Stimulated activated effector memory CD8-positive, alpha-beta T cell treated with anti-CD3 and anti-CD28 coated beads, Interleukin-12 subunit alpha, Interleukin-12 subunit beta, amount 100 ng/mL, for 72 hours (primary cell): Measurements from ENCODE around the gene KRT6C.

Experiments
- ATAC-seq: fragments of 150-1000 bp; cut with Tn5 transposase; 2 replicates; pipeline ENCODE4 v1.10.0; 2021
- DNase-seq, 2 donors: peaks; one replicate each; pipeline ENCODE4 v3.0.0; 2021 to 2022; ENCODE audit warnings: low spot score in 2 of 2
- H3K27ac Mint-ChIP-seq: one replicate; pipeline ENCODE4 v1.8.0; 2022; ENCODE audit warnings: mild to moderate bottlenecking, mixed read lengths
- H3K36me3 Mint-ChIP-seq: one replicate; pipeline ENCODE4 v1.8.0; 2022; ENCODE audit warnings: mild to moderate bottlenecking, mixed read lengths
- H3K4me1 Mint-ChIP-seq: one replicate; pipeline ENCODE4 v1.8.0; 2022; ENCODE audit warnings: mixed read lengths
- H3K4me3 Mint-ChIP-seq: one replicate; pipeline ENCODE4 v1.8.0; 2022; ENCODE audit warnings: mild to moderate bottlenecking, mixed read lengths
- H3K9me3 Mint-ChIP-seq: one replicate; pipeline ENCODE4 v1.8.0; 2022; ENCODE audit warnings: mixed read lengths

Gene KRT6C

GRCh38 chr12:52473768-52474167 is at the start of gene KRT6C:
Gene KRT6C, minus strand, starts transcription at chr12:52473805. Its CDS starts 68 bp downstream, at chr12:52473737.
- Mint-ChIP-seq H3K9me3 (peaks cover 3% of the 10 kb centered on the region), H3K4me3 (no peak within 1 kb of the TSS), H3K27ac (no peak within 1 kb of the TSS), H3K4me1 (no peaks in the 10 kb centered on the region), H3K36me3 (no peaks in the 10 kb centered on the region)
- DNase-seq (no peak), ATAC-seq (no peak)

GRCh38 chr12:52522346-52523011 is 48.9 kb upstream of the KRT6C start:
- Mint-ChIP-seq H3K36me3 (no peaks in the 10 kb centered on the region), H3K27ac (no peak overlapping the region), H3K4me1 (peaks cover 16% of the 10 kb centered on the region), H3K9me3 (no peaks in the 10 kb centered on the region), H3K4me3 (no peak overlapping the region)
- ATAC-seq (no peak), DNase-seq (peak in 1 of 2 donors; percentile 35)

GRCh38 chr12:52521568-52522266 is 48.1 kb upstream of the KRT6C start:
- ATAC-seq (no peak), DNase-seq (peak in 1 of 2 donors; percentile 28)
- no peaks in the 10 kb centered on the region for H3K9me3 Mint-ChIP-seq
- no peak overlapping the region for H3K27ac Mint-ChIP-seq
- H3K4me1 Mint-ChIP-seq: peaks cover 12% of the 10 kb centered on the region
- H3K4me3 Mint-ChIP-seq: no peak overlapping the region
- no peaks in the 10 kb centered on the region for H3K36me3 Mint-ChIP-seq

GRCh38 chr12:52521175-52521567 is 47.6 kb upstream of the KRT6C start:
- Mint-ChIP-seq H3K36me3 (no peaks in the 10 kb centered on the region), H3K4me3 (no peak overlapping the region), H3K27ac (no peak overlapping the region), H3K9me3 (no peaks in the 10 kb centered on the region), H3K4me1 (peaks cover 6% of the 10 kb centered on the region)
- ATAC-seq: no peak
- DNase-seq: no peak

- peak in 1 of 2 donors; percentile 41 for DNase-seq
- Mint-ChIP-seq H3K4me1 (peaks cover 6% of the 10 kb centered on the region), H3K9me3 (no peaks in the 10 kb centered on the region), H3K36me3 (no peaks in the 10 kb centered on the region), H3K4me3 (no peak within 1 kb of the TSS), H3K27ac (no peak within 1 kb of the TSS)
- no peak for ATAC-seq
Measured at GRCh38 chr12:52519826-52520662, 46.4 kb upstream of the KRT6C start, which contains the start of gene KRT5. Gene KRT5, minus strand, starts transcription at chr12:52520394. Its CDS starts 98 bp downstream, at chr12:52520296.

GRCh38 chr12:52519387-52519703 is 45.7 kb upstream of the KRT6C start:
- peak in 1 of 2 donors; percentile 32 for DNase-seq
- Mint-ChIP-seq H3K27ac (no peak overlapping the region), H3K4me1 (peaks cover 6% of the 10 kb centered on the region), H3K36me3 (no peaks in the 10 kb centered on the region), H3K9me3 (no peaks in the 10 kb centered on the region), H3K4me3 (no peak overlapping the region)
- ATAC-seq: no peak

GRCh38 chr12:52518574-52519386 is 45.2 kb upstream of the KRT6C start:
- H3K9me3 Mint-ChIP-seq: no peaks in the 10 kb centered on the region
- DNase-seq (peak in 1 of 2 donors; percentile 15), ATAC-seq (no peak)
- no peak overlapping the region for H3K4me3 Mint-ChIP-seq
- H3K36me3 Mint-ChIP-seq: no peaks in the 10 kb centered on the region
- H3K27ac Mint-ChIP-seq: no peak overlapping the region
- peaks cover 6% of the 10 kb centered on the region for H3K4me1 Mint-ChIP-seq

GRCh38 chr12:52517888-52518287 is 44.3 kb upstream of the KRT6C start:
- no peak overlapping the region for H3K4me3 Mint-ChIP-seq
- H3K27ac Mint-ChIP-seq: no peak overlapping the region
- ATAC-seq (no peak), DNase-seq (peak in 1 of 2 donors; percentile 8)
- H3K9me3 Mint-ChIP-seq: no peaks in the 10 kb centered on the region
- H3K4me1 Mint-ChIP-seq: peaks cover 6% of the 10 kb centered on the region
- no peaks in the 10 kb centered on the region for H3K36me3 Mint-ChIP-seq

- H3K36me3 Mint-ChIP-seq: no peaks in the 10 kb centered on the region
- no peak overlapping the region for H3K27ac Mint-ChIP-seq
- DNase-seq (peak in 1 of 2 donors; percentile 7), ATAC-seq (no peak)
- no peak overlapping the region for H3K4me3 Mint-ChIP-seq
- peaks cover 6% of the 10 kb centered on the region for H3K4me1 Mint-ChIP-seq
- no peaks in the 10 kb centered on the region for H3K9me3 Mint-ChIP-seq
Measured at GRCh38 chr12:52517005-52517835, 43.6 kb upstream of the KRT6C start.

GRCh38 chr12:52515927-52516831 is 42.6 kb upstream of the KRT6C start:
- peaks cover 4% of the 10 kb centered on the region for H3K9me3 Mint-ChIP-seq
- H3K4me3 Mint-ChIP-seq: no peak overlapping the region
- no peaks in the 10 kb centered on the region for H3K36me3 Mint-ChIP-seq
- H3K4me1 Mint-ChIP-seq: no peaks in the 10 kb centered on the region
- peak in 1 of 2 donors; percentile 38 for DNase-seq
- H3K27ac Mint-ChIP-seq: no peak overlapping the region
- ATAC-seq: peak; percentile 21

- Mint-ChIP-seq H3K9me3 (peaks cover 5% of the 10 kb centered on the region), H3K27ac (no peak overlapping the region), H3K4me1 (no peaks in the 10 kb centered on the region), H3K4me3 (no peak overlapping the region), H3K36me3 (no peaks in the 10 kb centered on the region)
- DNase-seq (peak in 1 of 2 donors; percentile 26), ATAC-seq (no peak)
Measured at GRCh38 chr12:52515319-52515646, 41.7 kb upstream of the KRT6C start.

GRCh38 chr12:52514471-52515318 is 41.1 kb upstream of the KRT6C start:
- Mint-ChIP-seq H3K36me3 (no peaks in the 10 kb centered on the region), H3K9me3 (peaks cover 5% of the 10 kb centered on the region), H3K4me1 (no peaks in the 10 kb centered on the region), H3K27ac (no peak overlapping the region), H3K4me3 (no peak overlapping the region)
- peak in 1 of 2 donors; percentile 8 for DNase-seq
- ATAC-seq: no peak

GRCh38 chr12:52513736-52514135 is 40.1 kb upstream of the KRT6C start:
- H3K9me3 Mint-ChIP-seq: peaks cover 5% of the 10 kb centered on the region
- DNase-seq: peak in 1 of 2 donors; percentile 4
- H3K27ac Mint-ChIP-seq: no peak overlapping the region
- no peaks in the 10 kb centered on the region for H3K4me1 Mint-ChIP-seq
- ATAC-seq: no peak
- H3K36me3 Mint-ChIP-seq: no peaks in the 10 kb centered on the region
- no peak overlapping the region for H3K4me3 Mint-ChIP-seq
